Measurements from ENCODE around the gene CCNG1. TPM values are rescaled to one million over a fixed set of nuclear protein-coding genes. Genes with fewer than 3 reads are reported as not detected.

Gene CCNG1
- total and polyA plus RNA-seq, 9 of the 15 experiments (the other 6 are each of a cell fraction or from before 2014, with no cell fraction given) = 121 to 293 (median 245) TPM

DNA sequence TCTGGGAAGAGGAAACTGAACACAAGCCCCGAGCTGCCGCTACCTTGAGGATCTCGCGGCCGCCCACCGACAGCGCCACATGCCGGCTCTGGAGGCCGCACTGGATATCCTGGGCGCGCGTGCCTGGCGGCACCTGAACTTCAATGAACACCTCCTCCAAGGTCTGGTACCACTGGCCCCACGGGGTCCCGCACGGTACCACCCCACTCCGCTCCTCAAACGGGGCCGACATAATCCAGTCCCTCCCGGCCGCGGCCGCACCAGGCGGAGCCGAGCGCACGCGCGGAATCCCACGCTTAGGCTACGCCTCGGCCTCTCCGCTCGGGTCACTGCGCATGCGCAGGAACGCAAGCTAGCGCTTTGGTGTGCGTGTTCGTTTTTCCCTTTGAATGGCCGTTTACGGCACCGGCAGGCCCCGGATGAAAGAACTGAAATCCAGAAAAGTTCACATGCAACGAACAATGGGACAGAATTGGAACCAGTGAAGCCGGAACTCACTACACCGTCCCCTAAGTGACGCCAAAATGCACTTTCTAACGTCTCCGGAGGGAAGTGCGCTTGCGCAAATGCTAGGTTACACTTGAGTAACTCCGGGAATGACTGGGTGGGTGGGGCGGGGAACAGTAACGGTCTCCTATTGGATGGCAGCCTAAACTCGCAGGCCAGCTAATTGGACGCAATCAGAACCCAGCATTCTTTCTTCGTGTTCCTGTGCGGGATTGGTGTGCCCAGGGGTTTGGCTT is 22.6 kb downstream of the CCNG1 start, which contains the start of gene NUDCD2:
NUDCD2 (minus strand) TSS at position 284 of the 743 bp plus-strand sequence; CDS start at position 232, 52 bp downstream.
- H2AFZ ChIP-seq (ENCODE audit: low read depth, low read length) = peak within 1 kb of the TSS; percentile 99
- intact Hi-C loops (cut with micrococcal nuclease) (loop anchor here (1.0 kb wide), 2 partner anchors 23 to 45 kb away; partner anchors contain the start of genes CCNG1 and MAT2B), in situ Hi-C loops (cut with MboI) (no loop called here)
- peak within 1 kb of the TSS; percentile 98 to 99 for H3K9ac ChIP-seq (ENCODE audit: insufficient read depth in 1 of 2, low read depth in 2 of 2, low read length in 2 of 2)
- H3K27ac ChIP-seq (ENCODE audit: extremely low read depth, low read depth, low read length) = peak within 1 kb of the TSS; percentile 100
- no peaks in the 10 kb centered on the region for H3K9me3 ChIP-seq (replicated peaks; ENCODE audit: control insufficient read depth, insufficient read depth, low read depth, low read length)
- H3K4me2 ChIP-seq (ENCODE audit: insufficient read depth, low read length) = peak within 1 kb of the TSS; percentile 94
- no peaks in the 10 kb centered on the region for H4K20me1 ChIP-seq (replicated peaks; ENCODE audit: control insufficient read depth, insufficient read depth, low read length)
- peaks cover 34% of the 10 kb centered on the region for H3K36me3 ChIP-seq (ENCODE audit: control insufficient read depth, insufficient read depth, low read length)
- 2% methylated on average over 29 of the region's 59 CpGs for WGBS (ENCODE audit: insufficient coverage, low coverage, missing lambda C conversion rate)
- peak within 1 kb of the TSS; percentile 70 for H3K4me3 ChIP-seq
- H3K4me1 ChIP-seq (replicated peaks in 1 of 2; ENCODE audit: control insufficient read depth in 2 of 2, insufficient read depth in 2 of 2, low read length in 2 of 2) = peaks cover 8 to 9% of the 10 kb centered on the region in 2 experiments; a peak in 4 of 5 replicates
- CTCF ChIA-PET (ENCODE audit: low intra/inter-chr PET ratio) = no interaction called here
- DNase-seq (ENCODE audit: extremely low read depth in 1 of 4, low spot score in 3 of 4) (peak; percentile 82 to 97 (median 90)), FAIRE-seq (peak; percentile 98), ATAC-seq (peak; percentile 79)
- peaks cover 91% of the 10 kb centered on the region for H3K79me2 ChIP-seq (ENCODE audit: control insufficient read depth, insufficient read depth, low read length)
- no peaks in the 10 kb centered on the region for H3K27me3 ChIP-seq (ENCODE audit: control insufficient read depth in 2 of 2, insufficient read depth in 2 of 2, low read length in 2 of 2)
- POLR2A ChIA-PET = interaction anchor here (0.6 to 6.9 kb wide), 18 partner anchors 10 to 901 kb away, joined by 3 to 126 read pairs (median 4); partner anchors contain the start of genes CCNG1 and MAT2B
- BruUV-seq (replicated peaks) = no TSS peak
- H3K9me1 ChIP-seq (ENCODE audit: control insufficient read depth, insufficient read depth, low read length) = no peaks in the 10 kb centered on the region
- TF ChIP-seq NCOA4 (IDR thresholded peaks at IDR 0.05; ENCODE audit: partially characterized antibody) (no peak), HNRNPLL (IDR thresholded peaks at IDR 0.05; ENCODE audit: low read depth, low read length, poor library complexity, severe bottlenecking) (peak; percentile 98), ELF2 (CRISPR knock-in tag; IDR thresholded peaks at IDR 0.05) (0 out of 2 replicates have a peak, but pooled peaks have one; percentile 46), SPI1 (IDR thresholded peaks at IDR 0.05; ENCODE audit: borderline replicate concordance, low read depth, low read length) (0 out of 2 replicates have a peak, but pooled peaks have one; percentile 28), E2F6 (IDR thresholded peaks at IDR 0.05; ENCODE audit: borderline replicate concordance in 1 of 2, extremely low read depth in 1 of 2, insufficient read depth in 1 of 2, insufficient read length in 1 of 2, low read depth in 1 of 2, low read length in 1 of 2, poor library complexity in 1 of 2, severe bottlenecking in 1 of 2) (peak; percentile 63 to 71), SMC3 (conservative IDR thresholded peaks at IDR 0.05; ENCODE audit: insufficient read depth, low read depth, low read length) (no peak), MYBL2 (IDR thresholded peaks at IDR 0.05; ENCODE audit: low read depth) (no peak), MYBL2 (CRISPR knock-in tag; IDR thresholded peaks at IDR 0.05; ENCODE audit: borderline replicate concordance) (no peak), ZNF239 (CRISPR knock-in tag; IDR thresholded peaks at IDR 0.05) (no peak), ZNF830 (CRISPR knock-in tag; IDR thresholded peaks at IDR 0.05) (peak; percentile 83), MAFF (IDR thresholded peaks at IDR 0.05; ENCODE audit: low read length) (no peak), ZNF165 (CRISPR knock-in tag; IDR thresholded peaks at IDR 0.05; ENCODE audit: borderline replicate concordance) (no peak), ZBTB7A (IDR thresholded peaks at IDR 0.05; ENCODE audit: borderline replicate concordance, control insufficient read depth, low read depth, low read length) (peak; percentile 63; the same call in 1 of the 2 replicates), KDM2B (CRISPR knock-in tag; IDR thresholded peaks at IDR 0.05) (peak; percentile 5; the same call in 1 of the 2 replicates), FOS (IDR thresholded peaks at IDR 0.05; ENCODE audit: extremely low read depth, insufficient read length) (peak; percentile 84)
- TF ChIP-seq, protein P1, sequence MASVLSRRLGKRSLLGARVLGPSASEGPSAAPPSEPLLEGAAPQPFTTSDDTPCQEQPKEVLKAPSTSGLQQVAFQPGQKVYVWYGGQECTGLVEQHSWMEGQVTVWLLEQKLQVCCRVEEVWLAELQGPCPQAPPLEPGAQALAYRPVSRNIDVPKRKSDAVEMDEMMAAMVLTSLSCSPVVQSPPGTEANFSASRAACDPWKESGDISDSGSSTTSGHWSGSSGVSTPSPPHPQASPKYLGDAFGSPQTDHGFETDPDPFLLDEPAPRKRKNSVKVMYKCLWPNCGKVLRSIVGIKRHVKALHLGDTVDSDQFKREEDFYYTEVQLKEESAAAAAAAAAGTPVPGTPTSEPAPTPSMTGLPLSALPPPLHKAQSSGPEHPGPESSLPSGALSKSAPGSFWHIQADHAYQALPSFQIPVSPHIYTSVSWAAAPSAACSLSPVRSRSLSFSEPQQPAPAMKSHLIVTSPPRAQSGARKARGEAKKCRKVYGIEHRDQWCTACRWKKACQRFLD (CRISPR knock-in tag; IDR thresholded peaks at IDR 0.05) = peak; percentile 46; the same call in 1 of the 2 replicates
- TF ChIP-seq, protein P2, sequence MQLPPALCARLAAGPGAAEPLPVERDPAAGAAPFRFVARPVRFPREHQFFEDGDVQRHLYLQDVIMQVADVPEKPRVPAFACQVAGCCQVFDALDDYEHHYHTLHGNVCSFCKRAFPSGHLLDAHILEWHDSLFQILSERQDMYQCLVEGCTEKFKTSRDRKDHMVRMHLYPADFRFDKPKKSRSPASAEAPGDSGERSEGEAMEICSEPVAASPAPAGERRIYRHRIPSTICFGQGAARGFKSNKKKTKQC (CRISPR knock-in tag; IDR thresholded peaks at IDR 0.05) = peak; percentile 91
